22Rv1 (cell line): ENCODE results near the gene ARRDC3.
A peak's percentile ranks its signal among the peaks of the same experiment; 100 is the strongest.

Experiments
- H3K27ac ChIP-seq: fragments of 450-650 bp; 2 replicates; pipeline ENCODE4 v1.5.1; 2017
- CTCF ChIP-seq: fragments of 450-650 bp; IDR thresholded peaks from 2 replicates; pipeline ENCODE4 v1.5.1; 2017; ENCODE audit warnings: mild to moderate bottlenecking
- ZFX ChIP-seq: fragments of 450-650 bp; IDR thresholded peaks from 2 replicates; pipeline ENCODE4 v1.6.1; 2017; ENCODE audit warnings: antibody characterized with exemption, borderline replicate concordance

Gene ARRDC3

GRCh38 chr5:91383027-91383955, at the start of gene ARRDC3:
Gene ARRDC3, minus strand, starts transcription at chr5:91383317. Its CDS starts 225 bp downstream, at chr5:91383092.
- TF ChIP-seq CTCF (no peak), ZFX (no peak)
- H3K27ac ChIP-seq: peak within 1 kb of the TSS; percentile 99

- H3K27ac ChIP-seq: no peak overlapping the region
- TF ChIP-seq ZFX (no peak), CTCF (no peak)
These were observed 47.8 kb upstream of the ARRDC3 start for GRCh38 chr5:91430949-91431348.

GRCh38 chr5:91424638-91425436, 41.7 kb upstream of the ARRDC3 start:
- TF ChIP-seq CTCF: no peak
- TF ChIP-seq ZFX: no peak
- no peak overlapping the region for H3K27ac ChIP-seq

GRCh38 chr5:91423871-91424270, 40.8 kb upstream of the ARRDC3 start:
- TF ChIP-seq CTCF: no peak
- no peak for TF ChIP-seq ZFX
- no peak overlapping the region for H3K27ac ChIP-seq

GRCh38 chr5:91420879-91421278, 37.8 kb upstream of the ARRDC3 start:
- no peak overlapping the region for H3K27ac ChIP-seq
- no peak for TF ChIP-seq CTCF
- no peak for TF ChIP-seq ZFX

- no peak overlapping the region for H3K27ac ChIP-seq
- TF ChIP-seq CTCF (peak; percentile 81), ZFX (no peak)
These were observed 36.7 kb upstream of the ARRDC3 start for GRCh38 chr5:91419571-91420537.
